H1 (cell line): Measurements from ENCODE around the gene PLIN1. TPM values are rescaled to one million over a fixed set of nuclear protein-coding genes. Genes with fewer than 3 reads are reported as not detected.

Experiments used
- CTCF ChIA-PET: fragments of 300-600 bp; sonication (Branson Sonifier 250); formaldehyde crosslinking; loops from one replicate; lab custom pipeline; 2021; ENCODE audit not compliant: partially characterized antibody; lab: Charles Lee
- POLR2A ChIA-PET: fragments of 300-600 bp; sonication (Branson Sonifier 250); formaldehyde crosslinking; loops from one replicate; lab custom pipeline; 2021; ENCODE audit warnings: inconsistent platforms; ENCODE audit not compliant: partially characterized antibody; lab: Charles Lee
- DNase-seq, 2 experiments: peaks; one replicate each; pipeline versions ENCODE4 v3.0.0 to v3.0.0-alpha.2; 2010 to 2022; ENCODE audit warnings: low spot score in 2 of 2, low read depth in 1 of 2, mixed read lengths in 1 of 2
- FAIRE-seq: peaks from 2 replicates; lab custom pipeline; 2011; peaks lifted over from hg19 to GRCh38; lab: Jason Lieb, UNC
- H2AFZ ChIP-seq: 2 replicates; pipeline ENCODE4 v1.8.1; 2012; ENCODE audit warnings: low read length, inconsistent platforms
- H2AK5ac ChIP-seq: 2 replicates; pipeline ENCODE4 v1.6.1; 2013; ENCODE audit warnings: low read depth, low read length
- H2BK120ac ChIP-seq: replicated peaks from 2 replicates; pipeline ENCODE3; 2013; ENCODE audit warnings: low read depth, low read length, inconsistent platforms
- H2BK12ac ChIP-seq: 2 replicates; pipeline ENCODE4 v1.6.1; 2013; ENCODE audit warnings: low read depth, low read length
- H2BK15ac ChIP-seq: 2 replicates; pipeline ENCODE4 v1.6.1; 2013; ENCODE audit warnings: low read length
- H2BK20ac ChIP-seq: 2 replicates; pipeline ENCODE4 v1.6.1; 2013; ENCODE audit warnings: low read length
- H2BK5ac ChIP-seq: 2 replicates; pipeline ENCODE4 v1.6.1; 2013; ENCODE audit warnings: low read depth, low read length
- H3K14ac ChIP-seq: 2 replicates; pipeline ENCODE4 v1.6.1; 2013; ENCODE audit warnings: inconsistent platforms; ENCODE audit not compliant: insufficient read length
- H3K18ac ChIP-seq: 2 replicates; pipeline ENCODE4 v1.6.1; 2013; ENCODE audit warnings: low read length; ENCODE audit errors: extremely low read depth
- H3K23ac ChIP-seq: 2 replicates; pipeline ENCODE4 v1.6.1; 2013; ENCODE audit warnings: inconsistent platforms; ENCODE audit not compliant: insufficient read length
- H3K23me2 ChIP-seq: 2 replicates; pipeline ENCODE4 v1.6.1; 2013; ENCODE audit warnings: low read depth, low read length
- H3K27ac ChIP-seq: 2 replicates; pipeline ENCODE4 v1.6.1; 2011; ENCODE audit warnings: low read depth, low read length, inconsistent platforms
- H3K27me3 ChIP-seq, 4 experiments: replicated peaks in 1 of 4; 1 replicate in 1 of 4; 2 replicates in 3 of 4; pipeline versions ENCODE4 v1.6.1 to v1.8.1; 2011 to 2013; ENCODE audit warnings: low read length in 3 of 4, mild to moderate bottlenecking in 3 of 4, inconsistent platforms in 2 of 4, mixed read lengths in 2 of 4, moderate library complexity in 1 of 4; ENCODE audit not compliant: control insufficient read depth in 3 of 4, insufficient read depth in 3 of 4; ENCODE audit errors: extremely low read depth in 1 of 4
- H3K36me3 ChIP-seq, 4 experiments: 2 replicates each; pipeline versions ENCODE4 v1.6.1 to v1.8.1; 2011 to 2013; ENCODE audit warnings: mild to moderate bottlenecking in 4 of 4, low read length in 3 of 4, moderate library complexity in 2 of 4, control low read depth in 1 of 4, inconsistent platforms in 1 of 4; ENCODE audit not compliant: insufficient read depth in 4 of 4, control insufficient read depth in 2 of 4
- H3K4ac ChIP-seq: replicated peaks from 2 replicates; pipeline ENCODE3; 2013; ENCODE audit warnings: low read length, low read depth, mixed read lengths, inconsistent platforms; ENCODE audit not compliant: insufficient read length
- H3K4me1 ChIP-seq, 4 experiments: replicated peaks in 1 of 4; 1 replicate in 1 of 4; 2 replicates in 3 of 4; pipeline versions ENCODE4 v1.6.1 to v1.8.1; 2011 to 2013; ENCODE audit warnings: low read length in 3 of 4, inconsistent platforms in 2 of 4, mixed read lengths in 1 of 4; ENCODE audit not compliant: insufficient read depth in 4 of 4, control insufficient read depth in 3 of 4
- H3K4me2 ChIP-seq, 2 experiments: 2 replicates each; pipeline versions ENCODE4 v1.6.1 to v1.8.1; 2011 to 2013; ENCODE audit warnings: low read depth in 2 of 2, low read length in 2 of 2, control low read depth in 1 of 2, inconsistent platforms in 1 of 2, mild to moderate bottlenecking in 1 of 2; ENCODE audit not compliant: insufficient read depth in 1 of 2
- H3K4me3 ChIP-seq, 4 experiments: fragments of 200-600, 300-600 bp in 1 of 4; sonication (generic), shearing (Covaris generic), sonication (Bioruptor Twin) in 1 of 4; 2 replicates each; pipeline versions ENCODE4 v1.5.1 to v1.8.1; 2011 to 2016; ENCODE audit warnings: low read length in 4 of 4, low read depth in 3 of 4, control low read depth in 2 of 4, inconsistent platforms in 2 of 4, mild to moderate bottlenecking in 2 of 4, mixed read lengths in 1 of 4, moderate library complexity in 1 of 4; ENCODE audit not compliant: insufficient read depth in 2 of 4; ENCODE audit errors: extremely low read depth in 1 of 4
- H3K56ac ChIP-seq: replicated peaks from 2 replicates; pipeline ENCODE3; 2013; ENCODE audit warnings: low read depth, mild to moderate bottlenecking, mixed read lengths, low read length, inconsistent platforms; ENCODE audit not compliant: insufficient read length
- H3K79me1 ChIP-seq: 2 replicates; pipeline ENCODE4 v1.6.1; 2013; ENCODE audit warnings: low read depth, low read length, control low read depth
- H3K79me2 ChIP-seq, 2 experiments: 2 replicates each; pipeline versions ENCODE4 v1.6.1 to v1.8.1; 2012 to 2013; ENCODE audit warnings: low read length in 2 of 2, mild to moderate bottlenecking in 2 of 2, inconsistent platforms in 1 of 2; ENCODE audit not compliant: insufficient read depth in 2 of 2, control insufficient read depth in 1 of 2
- H3K9ac ChIP-seq, 4 experiments: replicated peaks in 1 of 4; 1 replicate in 1 of 4; 2 replicates in 3 of 4; pipeline versions ENCODE4 v1.6.1 to v1.8.1; 2011 to 2013; ENCODE audit warnings: low read depth in 3 of 4, low read length in 3 of 4, control low read depth in 2 of 4, mild to moderate bottlenecking in 2 of 4, moderate library complexity in 2 of 4, inconsistent platforms in 1 of 4; ENCODE audit errors: extremely low read depth in 1 of 4
- H3K9me3 ChIP-seq, 2 experiments: 2 replicates each; pipeline versions ENCODE4 v1.6.1 to v1.8.1; 2012 to 2013; ENCODE audit warnings: mild to moderate bottlenecking in 2 of 2, moderate library complexity in 2 of 2, control low read depth in 1 of 2, inconsistent platforms in 1 of 2, low read depth in 1 of 2, low read length in 1 of 2, mixed read lengths in 1 of 2; ENCODE audit not compliant: insufficient read depth in 2 of 2
- H4K20me1 ChIP-seq, 2 experiments: replicated peaks in 1 of 2; 2 replicates each; pipeline versions ENCODE3 to v1.8.1; 2011 to 2013; ENCODE audit warnings: inconsistent platforms in 2 of 2, low read length in 2 of 2, mild to moderate bottlenecking in 1 of 2; ENCODE audit not compliant: insufficient read depth in 2 of 2, control insufficient read depth in 1 of 2
- H4K5ac ChIP-seq: 2 replicates; pipeline ENCODE4 v1.6.1; 2013; ENCODE audit warnings: low read length, low read depth, mixed read lengths, inconsistent platforms; ENCODE audit not compliant: insufficient read length
- H4K8ac ChIP-seq: 2 replicates; pipeline ENCODE4 v1.8.0; 2013; ENCODE audit warnings: mild to moderate bottlenecking, moderate library complexity, low read length, inconsistent platforms; ENCODE audit not compliant: insufficient read depth; ENCODE audit errors: extremely low read depth
- H4K91ac ChIP-seq: replicated peaks from 2 replicates; pipeline ENCODE3; 2013; ENCODE audit warnings: low read length, mixed read lengths, inconsistent platforms; ENCODE audit not compliant: insufficient read length
- BRCA1 ChIP-seq: IDR thresholded peaks from 2 replicates; pipeline ENCODE4 v1.6.1; 2012; ENCODE audit warnings: low read depth, low read length, improper control_type of control experiment
- CHD2 ChIP-seq: IDR thresholded peaks from 2 replicates; pipeline ENCODE4 v1.6.1; 2012; ENCODE audit warnings: low read length, improper control_type of control experiment
- EP300 ChIP-seq, 2 experiments: IDR thresholded peaks; 1 replicate in 1 of 2; 2 replicates in 1 of 2; pipeline ENCODE4 v1.6.1; 2011 to 2012; ENCODE audit warnings: low read depth in 2 of 2, low read length in 2 of 2, mild to moderate bottlenecking in 2 of 2, borderline replicate concordance in 1 of 2, inconsistent platforms in 1 of 2, moderate library complexity in 1 of 2
- HDAC6 ChIP-seq: IDR thresholded peaks from one replicate; pipeline ENCODE4 v1.7.1; 2012; ENCODE audit warnings: low read depth, mild to moderate bottlenecking, inconsistent platforms, low read length, moderate library complexity
- KDM1A ChIP-seq: fragments of 200-600, 300-600 bp; sonication (generic); IDR thresholded peaks from 2 replicates; pipeline ENCODE4 v1.7.1; 2016; ENCODE audit warnings: mild to moderate bottlenecking, low read length, borderline replicate concordance
- POLR2A ChIP-seq, 2 experiments: IDR thresholded peaks; 1 replicate in 1 of 2; 2 replicates in 1 of 2; pipeline ENCODE4 v1.6.1; 2011; ENCODE audit warnings: low read depth in 2 of 2, low read length in 2 of 2, mild to moderate bottlenecking in 2 of 2; ENCODE audit errors: control extremely low read depth in 1 of 2
- POU5F1 ChIP-seq: IDR thresholded peaks from 2 replicates; pipeline ENCODE4 v1.6.1; 2011; ENCODE audit warnings: low read depth, mild to moderate bottlenecking, low read length, moderate library complexity
- SAP30 ChIP-seq: fragments of 300-600 bp; sonication (generic); IDR thresholded peaks from 2 replicates; pipeline ENCODE4 v1.7.1; 2012; ENCODE audit warnings: low read length, moderate library complexity, mild to moderate bottlenecking, inconsistent platforms; ENCODE audit not compliant: insufficient read depth, insufficient replicate concordance
- SRF ChIP-seq: IDR thresholded peaks from 2 replicates; pipeline ENCODE4 v1.6.1; 2011; ENCODE audit warnings: mild to moderate bottlenecking, low read depth, low read length, moderate library complexity
- TBP ChIP-seq: IDR thresholded peaks from 2 replicates; pipeline ENCODE4 v1.6.1; 2011; ENCODE audit warnings: low read depth, low read length, improper control_type of control experiment
- WGBS, 2 experiments: shearing (Covaris generic) in 1 of 2; methylation state at CpG; one replicate each; pipeline versions ENCODE4 v1.1.6 to v1.1.7; 2013 to 2015; ENCODE audit warnings: low lambda C conversion rate in 2 of 2, mixed read lengths in 2 of 2, inconsistent platforms in 1 of 2, low coverage in 1 of 2, missing lambda C conversion rate in 1 of 2; ENCODE audit not compliant: insufficient replicate concordance in 2 of 2, insufficient coverage in 1 of 2, insufficient read length in 1 of 2; ENCODE audit errors: extremely low coverage in 1 of 2, missing lambda C conversion rate in 1 of 2; 5-methylcytosine and 5-hydroxymethylcytosine counted together
- polyA plus RNA-seq, 7 experiments: library from polyadenylated mRNA; depleted of rRNA in 3 of 7; stranded (reverse) in 5 of 7; unstranded in 2 of 7; fragments of >200 nt in 5 of 7; fragments of 200-250 nt in 2 of 7; gene quantifications; 1 replicate in 5 of 7; 2 replicates in 1 of 7; 4 replicates in 1 of 7; pipeline versions ENCODE4 v1.2.1 to v1.2.3, GENCODE V29; 2011 to 2013; ENCODE audit warnings: missing spikeins in 2 of 7, mixed read lengths in 2 of 7
- total RNA-seq: library from RNA; stranded (reverse); fragmentation: NEBNext Ultra II Directional; extraction: Animal tissue kit (Norgen Biotek cat#: 25700); gene quantifications from 2 replicates; pipeline ENCODE4 v1.2.1, GENCODE V29; 2021

Gene PLIN1
- total and polyA plus RNA-seq, 2 of the 8 experiments (the other 6 are each of a cell fraction or from before 2014, with no cell fraction given) = 0.33 TPM; not detected in 1

DNA sequence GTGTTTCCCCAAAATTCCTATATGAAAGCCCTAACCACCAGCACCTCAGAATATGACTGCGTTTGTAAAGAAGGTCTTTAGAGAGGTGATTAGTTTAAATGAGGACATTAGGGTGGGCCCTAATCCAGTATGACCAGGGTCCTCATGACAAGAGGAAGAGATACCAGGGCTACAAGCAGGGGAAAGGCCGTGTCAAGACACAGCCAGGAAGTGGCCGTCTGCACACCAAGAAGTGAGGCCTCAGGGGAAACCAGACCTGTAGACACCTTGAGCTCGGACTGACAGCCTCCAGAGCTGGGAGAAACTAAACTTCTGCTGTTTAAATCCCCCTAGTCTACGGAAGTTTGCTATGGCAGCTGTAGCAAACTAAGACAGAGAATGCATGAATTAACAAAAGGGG is 38.1 kb downstream of the PLIN1 start:
- Histone ChIP-seq H3K23ac (no peak overlapping the region), H2BK12ac (no peak overlapping the region), H3K36me3 (peaks cover 0 to 28% (median 13%) of the 10 kb centered on the region in 4 experiments; a peak in 5 of 8 replicates), H3K23me2 (no peaks in the 10 kb centered on the region), H3K27ac (no peak overlapping the region), H3K79me2 (no peaks in the 10 kb centered on the region), H3K4me1 (no peaks in the 10 kb centered on the region), H3K79me1 (no peaks in the 10 kb centered on the region), H3K9ac (no peak overlapping the region), H4K20me1 (peaks cover 0 to 2% of the 10 kb centered on the region in 2 experiments), H2BK5ac (no peak overlapping the region), H4K8ac (no peak overlapping the region), H3K56ac (no peak overlapping the region), H3K4me3 (no peak overlapping the region), H3K27me3 (no peaks in the 10 kb centered on the region), H3K4ac (no peak overlapping the region), H4K91ac (no peak overlapping the region), H2BK120ac (no peak overlapping the region), H3K4me2 (no peak overlapping the region), H2BK15ac (no peak overlapping the region), H2AFZ (no peak overlapping the region), H3K9me3 (peaks cover 0 to 4% of the 10 kb centered on the region in 2 experiments; a peak in 2 of 4 replicates), H2BK20ac (no peak overlapping the region), H2AK5ac (no peak overlapping the region), H3K14ac (no peak overlapping the region), H4K5ac (no peak overlapping the region), H3K18ac (no peak overlapping the region)
- FAIRE-seq (no peak), DNase-seq (no peak)
- 91% methylated on average over 5 of the region's 5 CpGs; no CpG with 5 or more reads in 1 of the 2 experiments for whole genome bisulfite sequencing, 2 experiments
- TF ChIP-seq SRF (no peak), CHD2 (no peak), HDAC6 (no peak), EP300 (IDR thresholded peaks at IDR 0.05; ENCODE audit: borderline replicate concordance in 1 of 2, low read depth in 2 of 2, low read length in 2 of 2) (no peak), KDM1A (no peak), SAP30 (no peak), TBP (no peak), POLR2A (IDR thresholded peaks at IDR 0.05; ENCODE audit: control extremely low read depth in 1 of 2, low read depth in 2 of 2, low read length in 2 of 2) (no peak), BRCA1 (no peak), POU5F1 (no peak)
- ChIA-PET CTCF (no interaction called here), POLR2A (interaction anchor here (1.4 kb wide), 1 partner anchor 12 kb away, joined by 4 read pairs; no protein-coding TSS in a partner anchor)
